ENCODE results near the gene FKTN.

GRCh38 chr9:105670775-105671174 lies 112.8 kb downstream of the FKTN start:
- TF ChIP-seq POLR2A (IDR thresholded peaks at IDR 0.05) = no peak
- no peak for TF ChIP-seq CTCF (IDR thresholded peaks at IDR 0.05)
